Pons (tissue), 1 donor: ENCODE measurements around the gene ADAMTS10.
"Not testable (repeated sequence)": the region's sequence is repeated elsewhere in the genome, so short reads cannot be mapped to it uniquely, and the experiment has no call there.

ENCODE experiments used
- DNase-seq: peaks from one replicate; pipeline ENCODE4 v3.0.0-alpha.2; 2016; ENCODE audit warnings: low spot score

ADAMTS10 gene

GRCh38 chr19:8626842-8627241 lies 16.3 kb upstream of the ADAMTS10 start:
- DNase-seq = no peak

GRCh38 chr19:8622886-8623285 lies 12.4 kb upstream of the ADAMTS10 start:
- not testable (repeated sequence) for DNase-seq

- no peak for DNase-seq
Observed at GRCh38 chr19:8618751-8619150, 8.2 kb upstream of the ADAMTS10 start.

- no peak for DNase-seq
Observed at GRCh38 chr19:8617984-8618383, 7.5 kb upstream of the ADAMTS10 start.

GRCh38 chr19:8617325-8617724 lies 6.8 kb upstream of the ADAMTS10 start:
- not testable (repeated sequence) for DNase-seq

GRCh38 chr19:8616861-8617260 lies 6.3 kb upstream of the ADAMTS10 start:
- DNase-seq = no peak

GRCh38 chr19:8615813-8616596 lies 5.5 kb upstream of the ADAMTS10 start:
- DNase-seq = no peak

- DNase-seq = no peak
Observed at GRCh38 chr19:8615024-8615423, 4.5 kb upstream of the ADAMTS10 start.

- DNase-seq = no peak
Observed at GRCh38 chr19:8614455-8614854, 3.9 kb upstream of the ADAMTS10 start.

- DNase-seq = no peak
Observed at GRCh38 chr19:8612807-8613171, 2.3 kb upstream of the ADAMTS10 start.

GRCh38 chr19:8611877-8612806 lies 1.6 kb upstream of the ADAMTS10 start:
- DNase-seq = no peak

GRCh38 chr19:8611391-8611876 lies 919 bp upstream of the ADAMTS10 start:
- no peak for DNase-seq

GRCh38 chr19:8610936-8611300 lies 403 bp upstream of the ADAMTS10 start:
- DNase-seq = no peak

- no peak for DNase-seq
Observed at GRCh38 chr19:8609279-8610040, 1.1 kb downstream of the ADAMTS10 start.

GRCh38 chr19:8608941-8609278 lies 1.6 kb downstream of the ADAMTS10 start:
- no peak for DNase-seq

- no peak for DNase-seq
Observed at GRCh38 chr19:8607386-8607785, 3.1 kb downstream of the ADAMTS10 start.

GRCh38 chr19:8605514-8605913 lies 5.0 kb downstream of the ADAMTS10 start:
- DNase-seq = no peak

- no peak for DNase-seq
Observed at GRCh38 chr19:8601796-8602195, 8.7 kb downstream of the ADAMTS10 start.

- DNase-seq = no peak
Observed at GRCh38 chr19:8600816-8601215, 9.7 kb downstream of the ADAMTS10 start.

GRCh38 chr19:8600064-8600463 lies 10.5 kb downstream of the ADAMTS10 start:
- DNase-seq = no peak

- no peak for DNase-seq
Observed at GRCh38 chr19:8596168-8596567, 14.3 kb downstream of the ADAMTS10 start.

- no peak for DNase-seq
Observed at GRCh38 chr19:8595651-8596050, 14.9 kb downstream of the ADAMTS10 start.
